Left lung (tissue), 10 donors: ENCODE results near the gene HS6ST1. TPM values are rescaled to one million over a fixed set of nuclear protein-coding genes. Genes with fewer than 3 reads are reported as not detected.
A peak's percentile ranks its signal among the peaks of the same experiment; 100 is the strongest.

Experiments
- ATAC-seq: fragments of 200-7000 bp; cut with Tn5 transposase; one replicate; pipeline ENCODE4 v1.9.1; 2020; ENCODE audit warnings: moderate library complexity
- DNase-seq, 4 donors: peaks; one replicate each; pipeline ENCODE4 v3.0.0-alpha.2; 2013 to 2020
- H3K27ac ChIP-seq, 2 donors: fragments of 200-600 bp; sonication (generic) in 1 of 2; one replicate each; pipeline versions ENCODE4 v1.5.0 to v1.8.0; 2020 to 2021
- H3K27me3 ChIP-seq, 2 donors: fragments of 200-600 bp; sonication (generic) in 1 of 2; one replicate each; pipeline versions ENCODE4 v1.5.0 to v1.8.0; 2020 to 2021
- H3K36me3 ChIP-seq, 2 donors: fragments of 200-600 bp; sonication (generic) in 1 of 2; one replicate each; pipeline versions ENCODE4 v1.5.0 to v1.8.0; 2020 to 2021
- H3K4me1 ChIP-seq, 2 donors: fragments of 200-600 bp; one replicate each; pipeline ENCODE4 v1.8.0; 2021
- H3K4me3 ChIP-seq, 2 donors: fragments of 200-600 bp; sonication (generic) in 1 of 2; one replicate each; pipeline versions ENCODE4 v1.5.0 to v1.8.0; 2020 to 2021; ENCODE audit warnings: mild to moderate bottlenecking in 1 of 2
- H3K9me3 ChIP-seq, 2 donors: fragments of 200-600 bp; sonication (generic) in 1 of 2; one replicate each; pipeline versions ENCODE4 v1.5.0 to v1.8.0; 2020 to 2021
- intact Hi-C, 2 donors: fragments of 100-400 bp; cut with DNase I; formaldehyde crosslinking; loops; one replicate each; pipeline versions ENCODE4 v1.11.2 to v1.14.2; 2022
- polyA plus RNA-seq, 6 donors: library from polyadenylated mRNA; unstranded; fragments of 120-200 nt; gene quantifications; one replicate each; pipeline ENCODE4 v1.2.1, GENCODE V29; 2013; ENCODE audit not compliant: insufficient read length in 6 of 6
- total RNA-seq, 2 donors: library from RNA; stranded (reverse); fragmentation: NEBNext Ultra II Directional; extraction: Animal tissue kit (Norgen Biotek cat#: 25700); gene quantifications; one replicate each; pipeline ENCODE4 v1.2.1, GENCODE V29; 2021
- TF ChIP-seq, protein P1 (sequence below), 2 donors: fragments of 200-600 bp; sonication (generic) in 1 of 2; IDR thresholded peaks; one replicate each; pipeline versions ENCODE4 v1.5.0 to v1.8.0; 2021; ENCODE audit warnings: antibody characterized with exemption in 2 of 2
- donor health status: DM: no; HTN: yes; CAD: no.
- donor health status: DM: no; HTN: no; CAD: no.

The HS6ST1 gene
- total and polyA plus RNA-seq, 8 donors: 29.3 to 46.4 (median 37.2) TPM

DNA sequence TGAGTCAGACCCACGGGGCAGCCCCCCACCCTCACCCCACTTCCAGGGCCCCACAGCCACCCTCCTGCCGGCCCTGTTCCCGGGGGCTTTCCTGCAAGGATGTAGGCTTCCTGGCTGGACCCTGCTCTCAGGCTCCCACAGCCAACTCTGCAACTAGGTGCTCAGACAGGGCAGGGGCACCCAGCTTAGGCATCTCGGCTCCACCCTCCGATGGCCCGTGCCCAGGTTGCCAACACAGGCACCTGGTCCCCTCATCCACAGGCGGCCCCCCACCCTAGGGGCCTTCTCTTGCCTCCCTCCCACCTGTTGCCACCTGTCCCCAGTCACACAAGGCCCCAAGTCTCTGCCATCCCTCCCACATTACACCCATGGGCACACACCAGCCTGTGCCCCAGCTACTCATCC, 34.6 kb downstream of the HS6ST1 start:
- Histone ChIP-seq H3K4me1 (peaks cover 7 to 37% of the 10 kb centered on the region in 2 donors), H3K9me3 (no peaks in the 10 kb centered on the region), H3K27me3 (no peaks in the 10 kb centered on the region), H3K36me3 (no peaks in the 10 kb centered on the region), H3K4me3 (no peak overlapping the region), H3K27ac (no peak overlapping the region)
- no peak for ATAC-seq
- intact Hi-C loops: no loop called here
- TF ChIP-seq, protein P1, sequence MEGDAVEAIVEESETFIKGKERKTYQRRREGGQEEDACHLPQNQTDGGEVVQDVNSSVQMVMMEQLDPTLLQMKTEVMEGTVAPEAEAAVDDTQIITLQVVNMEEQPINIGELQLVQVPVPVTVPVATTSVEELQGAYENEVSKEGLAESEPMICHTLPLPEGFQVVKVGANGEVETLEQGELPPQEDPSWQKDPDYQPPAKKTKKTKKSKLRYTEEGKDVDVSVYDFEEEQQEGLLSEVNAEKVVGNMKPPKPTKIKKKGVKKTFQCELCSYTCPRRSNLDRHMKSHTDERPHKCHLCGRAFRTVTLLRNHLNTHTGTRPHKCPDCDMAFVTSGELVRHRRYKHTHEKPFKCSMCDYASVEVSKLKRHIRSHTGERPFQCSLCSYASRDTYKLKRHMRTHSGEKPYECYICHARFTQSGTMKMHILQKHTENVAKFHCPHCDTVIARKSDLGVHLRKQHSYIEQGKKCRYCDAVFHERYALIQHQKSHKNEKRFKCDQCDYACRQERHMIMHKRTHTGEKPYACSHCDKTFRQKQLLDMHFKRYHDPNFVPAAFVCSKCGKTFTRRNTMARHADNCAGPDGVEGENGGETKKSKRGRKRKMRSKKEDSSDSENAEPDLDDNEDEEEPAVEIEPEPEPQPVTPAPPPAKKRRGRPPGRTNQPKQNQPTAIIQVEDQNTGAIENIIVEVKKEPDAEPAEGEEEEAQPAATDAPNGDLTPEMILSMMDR (IDR thresholded peaks at IDR 0.05): no peak
- peak in 1 of 4 donors; percentile 60 for DNase-seq

DNA sequence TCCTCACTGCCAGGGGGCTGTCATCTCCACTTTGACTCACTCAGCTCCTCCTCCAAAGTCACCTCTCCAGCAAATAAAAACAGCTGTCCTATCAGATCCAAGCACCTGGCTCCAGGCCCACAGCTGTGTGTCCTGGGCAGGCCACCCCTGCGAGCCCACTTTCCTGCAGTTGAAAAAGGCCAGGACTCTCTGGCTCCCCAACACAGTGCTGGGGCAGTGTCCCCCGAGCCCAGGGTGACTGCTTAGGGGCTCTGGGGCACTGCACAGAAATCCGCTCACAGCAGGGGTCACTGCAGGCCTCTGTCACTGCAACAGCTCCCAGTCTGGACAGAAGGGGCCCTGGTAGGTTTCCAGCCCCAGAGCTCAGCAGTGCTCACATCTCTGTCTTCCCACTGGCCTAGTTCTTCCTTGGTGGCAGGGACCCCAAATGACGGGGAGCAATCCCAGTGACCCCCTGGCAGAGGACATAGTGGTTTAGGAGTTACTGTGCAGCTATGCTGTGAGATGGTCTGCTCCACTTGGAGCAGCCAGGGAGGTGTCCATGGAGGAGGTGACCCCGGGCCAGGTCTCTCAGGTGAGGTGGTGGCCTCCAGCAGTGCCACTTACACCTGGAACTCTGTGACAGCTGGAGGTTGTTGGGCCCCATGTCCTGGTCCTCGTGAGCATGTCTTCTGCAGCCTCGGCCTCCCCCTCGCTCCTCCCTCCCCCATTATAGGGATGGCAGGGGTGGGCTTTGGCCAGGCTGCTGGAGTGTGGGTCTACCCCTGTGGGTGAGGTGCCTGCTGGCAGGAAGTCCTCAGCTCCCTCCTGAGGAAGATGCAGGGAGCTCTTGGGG, 35.5 kb downstream of the HS6ST1 start:
- no peaks in the 10 kb centered on the region for H3K9me3 ChIP-seq
- no peaks in the 10 kb centered on the region for H3K27me3 ChIP-seq
- TF ChIP-seq, protein P1 (IDR thresholded peaks at IDR 0.05): no peak
- intact Hi-C loops: no loop called here
- no peak overlapping the region for H3K27ac ChIP-seq
- DNase-seq: peak in 1 of 4 donors; percentile 50
- H3K4me3 ChIP-seq: no peak overlapping the region
- no peak for ATAC-seq
- H3K4me1 ChIP-seq: peaks cover 7 to 37% of the 10 kb centered on the region in 2 donors
- no peaks in the 10 kb centered on the region for H3K36me3 ChIP-seq

DNA sequence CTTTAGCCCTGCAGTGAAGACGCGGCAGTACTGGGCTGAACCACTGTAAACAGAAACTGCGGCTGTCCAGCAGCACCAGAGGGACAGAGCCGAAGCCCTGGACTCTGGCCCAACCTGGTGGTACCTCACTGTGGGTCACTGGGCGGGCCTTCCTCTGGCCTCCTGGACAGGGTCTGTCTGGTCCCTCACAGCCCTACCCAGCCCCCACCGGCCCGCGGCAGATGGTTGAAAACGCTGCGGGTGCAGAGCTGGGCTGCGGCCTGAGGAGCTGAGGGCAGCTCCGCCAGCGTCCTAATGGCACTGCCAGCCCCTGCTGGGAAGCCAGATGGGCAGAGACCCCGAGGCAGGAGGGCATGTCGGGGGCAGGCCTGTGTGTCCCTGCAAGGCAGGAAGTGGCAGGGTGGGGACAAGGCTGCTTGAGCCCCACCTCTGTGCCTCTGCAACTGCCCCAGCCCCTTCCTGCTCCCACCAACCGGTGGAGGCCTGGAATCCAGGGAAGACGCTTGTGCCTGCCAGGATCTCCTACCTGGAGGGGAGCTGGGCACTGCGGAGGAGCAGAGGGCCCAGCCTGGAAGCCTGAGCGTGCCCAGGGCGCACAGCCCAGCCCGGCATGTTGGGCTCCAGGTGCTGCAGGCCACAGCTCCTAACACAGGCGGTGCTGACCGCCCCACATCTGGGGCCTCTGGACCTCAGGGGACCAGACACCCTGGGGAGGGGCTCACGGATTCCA, 36.3 kb downstream of the HS6ST1 start:
- H3K4me3 ChIP-seq: no peak overlapping the region
- TF ChIP-seq, protein P1 (IDR thresholded peaks at IDR 0.05): no peak
- no peaks in the 10 kb centered on the region for H3K27me3 ChIP-seq
- H3K9me3 ChIP-seq: no peaks in the 10 kb centered on the region
- H3K27ac ChIP-seq: no peak overlapping the region
- intact Hi-C loops: no loop called here
- ATAC-seq (no peak), DNase-seq (peak in 2 of 4 donors; percentile 30 to 81)
- H3K36me3 ChIP-seq: peaks cover 0 to 3% of the 10 kb centered on the region in 2 donors
- H3K4me1 ChIP-seq: peaks cover 7 to 37% of the 10 kb centered on the region in 2 donors

DNA sequence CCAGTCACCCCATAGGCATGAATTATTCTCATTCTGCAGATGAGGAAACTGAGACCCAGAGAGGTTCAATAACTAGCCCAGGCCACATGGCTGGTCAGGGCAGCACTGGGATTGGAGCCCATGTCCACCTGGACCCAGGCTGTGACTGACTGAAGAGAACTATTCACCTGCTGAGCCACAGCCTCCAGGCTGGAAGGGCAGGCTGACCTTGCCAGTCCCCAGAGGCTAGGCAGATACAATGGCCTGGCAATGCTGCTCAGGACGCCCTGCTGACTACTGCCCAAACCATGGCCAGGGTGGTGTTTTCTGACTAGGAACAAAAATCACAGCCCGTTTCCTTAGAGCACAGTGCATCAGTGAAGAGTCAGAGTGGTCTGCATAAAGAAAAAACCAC, 36.8 kb downstream of the HS6ST1 start:
- no peaks in the 10 kb centered on the region for H3K27me3 ChIP-seq
- H3K27ac ChIP-seq: no peak overlapping the region
- no peak for ATAC-seq
- H3K36me3 ChIP-seq: peaks cover 0 to 3% of the 10 kb centered on the region in 2 donors
- H3K9me3 ChIP-seq: no peaks in the 10 kb centered on the region
- intact Hi-C loops: no loop called here
- no peak overlapping the region for H3K4me3 ChIP-seq
- DNase-seq: no peak
- TF ChIP-seq, protein P1 (IDR thresholded peaks at IDR 0.05): no peak
- peaks cover 7 to 37% of the 10 kb centered on the region in 2 donors for H3K4me1 ChIP-seq

DNA sequence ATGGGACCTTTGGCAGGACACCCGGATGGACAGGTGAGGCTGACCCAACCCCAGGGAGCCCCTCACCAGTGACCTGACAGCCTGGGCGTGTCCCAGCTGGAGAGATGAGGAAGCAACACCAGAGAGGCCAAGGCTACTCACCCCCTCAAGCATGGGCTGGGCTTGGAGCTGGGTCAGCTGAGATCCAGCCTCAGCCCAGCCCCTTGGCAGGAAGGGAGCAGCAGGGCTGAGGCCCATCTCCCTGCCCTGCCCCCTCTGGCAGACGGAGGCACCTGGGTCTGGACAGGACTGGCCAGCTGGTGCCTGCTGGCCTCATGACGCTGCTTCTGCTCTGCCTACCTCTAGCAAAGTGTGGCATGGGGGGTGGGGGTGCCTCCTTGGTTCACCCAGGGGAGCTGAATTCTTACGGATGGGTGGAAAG, 37.8 kb downstream of the HS6ST1 start:
- Histone ChIP-seq H3K4me3 (no peak overlapping the region), H3K9me3 (no peaks in the 10 kb centered on the region), H3K4me1 (peaks cover 7 to 37% of the 10 kb centered on the region in 2 donors), H3K36me3 (peaks cover 0 to 4% of the 10 kb centered on the region in 2 donors), H3K27ac (no peak overlapping the region), H3K27me3 (no peaks in the 10 kb centered on the region)
- ATAC-seq (peak; percentile 59), DNase-seq (peak in 2 of 4 donors; percentile 51 to 57)
- intact Hi-C loops: no loop called here
- TF ChIP-seq, protein P1 (IDR thresholded peaks at IDR 0.05): no peak
